Mucosa of descending colon (tissue), 3 donors: ENCODE data around the gene BCL2. TPM values are rescaled to one million over a fixed set of nuclear protein-coding genes. Genes with fewer than 3 reads are reported as not detected.

Experiments used
- ATAC-seq: fragments of 200-7000 bp; cut with Tn5 transposase; one replicate; pipeline ENCODE4 v1.9.1; 2020; ENCODE audit warnings: mild to moderate bottlenecking, moderate library complexity
- DNase-seq, 3 donors: peaks; one replicate each; pipeline ENCODE4 v3.0.0-alpha.2; 2020
- H3K36me3 ChIP-seq: fragments of 200-600 bp; one replicate; pipeline ENCODE4 v1.8.0; 2021; ENCODE audit warnings: low read depth, mild to moderate bottlenecking
- H3K4me1 ChIP-seq: fragments of 200-600 bp; one replicate; pipeline ENCODE4 v1.8.0; 2021; ENCODE audit warnings: low read depth, mild to moderate bottlenecking
- H3K4me3 ChIP-seq: fragments of 200-600 bp; one replicate; pipeline ENCODE4 v1.8.0; 2021; ENCODE audit warnings: mild to moderate bottlenecking
- H3K9me3 ChIP-seq: fragments of 200-600 bp; one replicate; pipeline ENCODE4 v1.8.0; 2021; ENCODE audit warnings: mild to moderate bottlenecking
- CTCF ChIP-seq: fragments of 200-600 bp; IDR thresholded peaks from one replicate; pipeline ENCODE4 v1.8.0; 2022; ENCODE audit warnings: antibody characterized with exemption, mild to moderate bottlenecking
- intact Hi-C, 2 donors: fragments of 100-400 bp; cut with DNase I in 1 of 2; cut with micrococcal nuclease in 1 of 2; formaldehyde crosslinking; loops; one replicate each; pipeline versions ENCODE4 v1.11.0 to v1.11.1; 2022; cut with DNase I, micrococcal nuclease
- total RNA-seq, 3 donors: library from RNA; stranded (reverse); fragmentation: NEBNext Ultra II Directional in 2 of 3; extraction: Animal tissue kit (Norgen Biotek cat#: 25700) in 2 of 3; gene quantifications; one replicate each; pipeline versions ENCODE4 v1.2.1 to v1.2.4, GENCODE V29; 2021 to 2023
- donor health status: DM: no; HTN: no; CAD: no; lungs with moderate emphysema.
- donor health status: DM: no; HTN: no; CAD: no.
- donor health status: DM: no; HTN: yes; CAD: no.

Gene BCL2
- total RNA-seq, 3 donors from 2014 or later = 17.7 to 25.7 (median 20.5) TPM

- no peak for TF ChIP-seq CTCF
- DNase-seq = no peak
- ATAC-seq = peak; percentile 54
- H3K9me3 ChIP-seq = no peaks in the 10 kb centered on the region
- H3K36me3 ChIP-seq = no peaks in the 10 kb centered on the region
- peaks cover 6% of the 10 kb centered on the region for H3K4me1 ChIP-seq
- intact Hi-C loops = no loop called here
- H3K4me3 ChIP-seq = no peak overlapping the region
Observed at GRCh38 chr18:63298400-63299365, 20.9 kb downstream of the BCL2 start.

DNA sequence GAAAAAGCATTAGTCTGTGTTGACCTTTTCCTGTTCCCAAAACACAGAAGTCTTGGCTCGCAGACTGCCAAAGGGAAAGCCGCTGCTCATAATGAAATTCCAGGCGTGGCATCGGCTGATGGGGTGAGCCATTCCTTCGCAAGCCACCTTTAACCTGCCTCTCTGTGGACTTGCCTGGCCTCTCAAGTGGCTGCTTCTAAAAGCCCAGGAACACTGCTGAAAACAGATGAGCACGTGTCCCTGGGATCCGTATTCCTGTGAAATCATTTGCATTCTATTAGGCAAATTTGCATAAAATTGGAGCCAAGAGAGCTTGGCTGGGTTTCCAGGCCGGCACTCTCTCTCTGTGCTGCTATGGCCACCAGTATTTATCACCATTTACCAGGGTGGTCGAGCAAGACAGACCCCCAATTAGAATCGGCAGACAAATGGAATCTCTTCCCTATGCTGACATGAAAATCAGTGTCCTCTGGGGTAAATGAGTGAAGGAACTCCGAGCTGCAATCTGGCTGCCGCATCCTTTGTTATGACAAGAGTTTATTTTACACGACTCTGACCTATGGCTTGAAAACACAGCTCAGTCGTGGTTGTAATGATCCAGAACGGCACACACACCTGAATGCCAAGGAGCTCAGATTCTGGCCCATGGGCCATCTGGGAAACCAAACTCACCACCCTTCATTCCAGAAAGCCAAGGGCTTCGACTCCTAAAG is 21.7 kb downstream of the BCL2 start:
- H3K9me3 ChIP-seq = no peaks in the 10 kb centered on the region
- intact Hi-C loops = no loop called here
- no peaks in the 10 kb centered on the region for H3K36me3 ChIP-seq
- no peak overlapping the region for H3K4me3 ChIP-seq
- no peak for DNase-seq
- TF ChIP-seq CTCF = no peak
- no peak for ATAC-seq
- H3K4me1 ChIP-seq = peaks cover 4% of the 10 kb centered on the region

DNA sequence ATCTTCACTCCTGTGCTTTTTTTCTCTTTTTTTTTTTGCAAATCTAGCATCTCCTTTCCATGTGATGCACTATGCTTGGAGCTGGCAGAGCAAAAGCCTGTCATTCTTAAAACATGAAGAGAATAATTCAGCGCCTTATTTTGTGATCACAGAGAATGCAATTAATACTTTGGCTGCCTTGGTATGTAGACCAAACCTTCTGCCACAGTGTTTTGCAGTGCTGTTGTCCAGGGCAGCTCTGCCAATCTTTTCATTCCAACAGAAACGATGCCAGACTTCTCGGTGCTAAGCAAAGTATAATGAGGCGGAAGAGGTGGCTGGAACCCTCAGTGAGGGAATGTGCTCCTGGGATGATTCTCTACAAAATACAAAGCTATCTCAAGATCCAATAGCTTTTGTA is 25.6 kb downstream of the BCL2 start:
- DNase-seq = no peak
- no peak for ATAC-seq
- peaks cover 6% of the 10 kb centered on the region for H3K4me1 ChIP-seq
- H3K4me3 ChIP-seq = no peak overlapping the region
- H3K9me3 ChIP-seq = no peaks in the 10 kb centered on the region
- intact Hi-C loops = no loop called here
- TF ChIP-seq CTCF = no peak
- H3K36me3 ChIP-seq = no peaks in the 10 kb centered on the region

DNA sequence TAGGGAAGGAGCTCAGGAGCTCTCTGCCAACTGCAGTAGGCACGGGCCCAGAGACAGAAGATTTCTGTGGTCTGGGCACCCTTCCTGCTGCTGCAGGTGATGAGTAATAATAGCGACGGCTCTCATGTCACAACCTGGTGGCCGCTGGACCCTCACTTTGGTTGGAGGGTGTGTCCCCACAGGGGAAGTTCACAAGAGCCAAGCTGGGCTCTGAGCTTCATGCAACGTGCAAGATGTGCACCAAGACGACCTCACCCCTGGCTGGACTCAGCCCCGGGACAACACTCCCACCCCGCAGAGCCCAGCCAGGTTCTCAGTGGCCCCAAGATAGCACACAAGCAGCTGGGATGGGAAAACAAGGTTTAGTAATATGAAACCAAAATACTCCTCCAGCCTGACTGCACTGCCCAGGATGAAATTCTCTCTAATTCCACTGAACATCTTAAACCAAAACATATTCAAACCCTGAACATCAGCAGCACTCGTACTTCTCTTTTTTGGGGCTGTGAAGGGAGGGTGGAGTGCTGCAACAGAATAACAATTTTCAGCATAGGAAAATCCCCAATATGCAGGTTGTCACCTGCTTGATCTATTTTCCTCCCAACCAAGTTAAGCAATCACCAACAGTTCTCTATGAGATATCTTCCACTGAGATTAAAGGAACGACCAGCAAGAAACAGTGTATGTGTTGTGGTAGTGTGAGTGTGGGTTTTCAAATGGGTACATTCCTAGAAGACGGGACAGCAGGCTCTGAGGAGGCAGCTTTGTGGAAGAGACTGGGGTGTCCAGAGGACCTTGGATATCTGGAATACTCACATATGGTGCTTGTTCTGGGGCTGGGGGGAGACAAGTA is 26.5 kb downstream of the BCL2 start:
- no peaks in the 10 kb centered on the region for H3K36me3 ChIP-seq
- no peak overlapping the region for H3K4me3 ChIP-seq
- no peak for TF ChIP-seq CTCF
- H3K9me3 ChIP-seq = no peaks in the 10 kb centered on the region
- intact Hi-C loops = no loop called here
- DNase-seq = no peak
- peaks cover 6% of the 10 kb centered on the region for H3K4me1 ChIP-seq
- peak; percentile 65 for ATAC-seq

DNA sequence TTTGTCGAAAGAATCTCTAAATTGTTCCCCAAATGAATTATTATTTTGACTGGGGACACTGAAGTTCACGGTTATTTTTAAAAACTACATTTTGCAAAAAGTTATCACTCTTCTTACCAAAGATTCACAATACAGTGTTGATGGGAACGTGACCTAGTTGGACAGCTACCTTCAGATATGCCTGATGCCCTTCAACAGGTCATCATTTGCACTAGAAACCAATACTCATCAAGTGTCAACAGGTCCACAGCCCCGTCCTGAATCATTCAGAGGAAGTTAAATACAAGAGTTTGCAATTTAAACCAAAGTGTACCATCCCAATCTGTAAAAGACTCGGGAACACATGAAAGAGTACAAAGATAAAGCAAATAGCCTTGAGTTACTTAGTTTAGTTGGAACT is 28.3 kb downstream of the BCL2 start:
- DNase-seq (no peak), ATAC-seq (no peak)
- H3K36me3 ChIP-seq = no peaks in the 10 kb centered on the region
- H3K4me1 ChIP-seq = peaks cover 6% of the 10 kb centered on the region
- intact Hi-C loops = no loop called here
- H3K9me3 ChIP-seq = no peaks in the 10 kb centered on the region
- H3K4me3 ChIP-seq = no peak overlapping the region
- no peak for TF ChIP-seq CTCF
